GM12878 (cell line): Measurements from ENCODE around the gene PRRG4. TPM values are rescaled to one million over a fixed set of nuclear protein-coding genes. Genes with fewer than 3 reads are reported as not detected.

ENCODE experiments used
- ATAC-seq: fragments of 200-7000 bp; cut with Tn5 transposase; 3 replicates; pipeline ENCODE4 v1.9.1; 2020; ENCODE audit warnings: mild to moderate bottlenecking, moderate library complexity
- BruUV-seq: library from RNA; stranded (reverse); fragments of 400-500 nt; replicated peaks from 2 replicates; lab custom pipeline; 2021; lab: Mats Ljungman, UMichigan
- CTCF ChIA-PET: fragments of 300-600 bp; sonication (Branson Sonifier 250); formaldehyde crosslinking; extraction: SDS; loops from one replicate; lab custom pipeline; 2021; ENCODE audit warnings: inconsistent platforms; lab: Yijun Ruan, JAX
- POLR2A ChIA-PET: fragments of 350-600 bp; formaldehyde crosslinking; extraction: SDS; loops from one replicate; lab custom pipeline; 2021; ENCODE audit warnings: inconsistent platforms; lab: Charles Lee
- RAD21 ChIA-PET: fragments of 300-600 bp; sonication (Branson Sonifier 250); formaldehyde crosslinking; loops from one replicate; lab custom pipeline; 2023; ENCODE audit warnings: antibody characterized with exemption; ENCODE audit not compliant: unreplicated experiment; lab: Charles Lee
- SMC1A ChIA-PET: fragments of 300-600 bp; sonication (Branson Sonifier 250); formaldehyde crosslinking; loops from one replicate; lab custom pipeline; 2023; ENCODE audit not compliant: unreplicated experiment, uncharacterized antibody; lab: Charles Lee
- DNase-seq: peaks from one replicate; pipeline ENCODE4 v3.0.0-alpha.2; 2011; ENCODE audit warnings: low read depth, low spot score
- FAIRE-seq: peaks from 3 replicates; lab custom pipeline; 2011; peaks lifted over from hg19 to GRCh38; lab: Jason Lieb, UNC
- H2AFZ ChIP-seq: 2 replicates; pipeline ENCODE4 v1.6.0; 2011; ENCODE audit warnings: low read depth, low read length, control low read depth; ENCODE audit not compliant: control insufficient read depth
- H3K27ac ChIP-seq: 2 replicates; pipeline ENCODE4 v1.5.1; 2011; ENCODE audit warnings: control low read depth; ENCODE audit not compliant: control insufficient read depth, insufficient read depth
- H3K27me3 ChIP-seq, 2 experiments: replicated peaks in 1 of 2; 2 replicates each; pipeline versions ENCODE4 v1.6.0 to v1.6.1; 2011; ENCODE audit warnings: low read length in 1 of 2; ENCODE audit not compliant: control insufficient read depth in 2 of 2, insufficient read depth in 2 of 2
- H3K36me3 ChIP-seq, 2 experiments: 2 replicates each; pipeline ENCODE4 v1.5.1; 2011; ENCODE audit warnings: low read length in 1 of 2; ENCODE audit not compliant: control insufficient read depth in 2 of 2, insufficient read depth in 2 of 2
- H3K4me1 ChIP-seq: 2 replicates; pipeline ENCODE4 v1.6.1; 2011; ENCODE audit warnings: mild to moderate bottlenecking, low read length, moderate library complexity, mixed read lengths; ENCODE audit not compliant: control insufficient read depth, insufficient read depth
- H3K4me2 ChIP-seq: 2 replicates; pipeline ENCODE4 v1.6.0; 2011; ENCODE audit warnings: control low read depth; ENCODE audit not compliant: control insufficient read depth, insufficient read depth
- H3K4me3 ChIP-seq: fragments of 200-600 bp; sonication (generic); 2 replicates; pipeline ENCODE4 v1.5.1; 2016
- H3K79me2 ChIP-seq: 2 replicates; pipeline ENCODE4 v1.6.0; 2011; ENCODE audit warnings: low read length; ENCODE audit not compliant: control insufficient read depth, insufficient read depth
- H3K9ac ChIP-seq: 2 replicates; pipeline ENCODE4 v1.8.0; 2011; ENCODE audit warnings: low read length, control low read depth, mixed read lengths; ENCODE audit not compliant: control insufficient read depth, insufficient read depth
- H3K9me3 ChIP-seq: replicated peaks from 3 replicates; pipeline ENCODE4 v1.5.1; 2011; ENCODE audit warnings: mild to moderate bottlenecking, low read length; ENCODE audit not compliant: control insufficient read depth, insufficient read depth
- H4K20me1 ChIP-seq: 2 replicates; pipeline ENCODE4 v1.6.0; 2011; ENCODE audit not compliant: control insufficient read depth, insufficient read depth
- ATF7 ChIP-seq: fragments of 450-650 bp; IDR thresholded peaks from 2 replicates; pipeline ENCODE4 v1.6.1; 2016; ENCODE audit warnings: low read depth, mild to moderate bottlenecking
- CBFB ChIP-seq: IDR thresholded peaks from 2 replicates; pipeline ENCODE4 v1.6.1; 2016; ENCODE audit warnings: antibody characterized with exemption, low read depth
- IKZF1 ChIP-seq: fragments of 450-650 bp; conservative IDR thresholded peaks from 2 replicates; pipeline ENCODE4 v1.6.1; 2017; ENCODE audit warnings: antibody characterized with exemption, mild to moderate bottlenecking
- IKZF2 ChIP-seq, 2 experiments: fragments of 450-650 bp; IDR thresholded peaks; 2 replicates each; pipeline ENCODE4 v1.6.1; 2017; ENCODE audit warnings: mild to moderate bottlenecking in 2 of 2, moderate library complexity in 2 of 2
- KAT2A ChIP-seq: conservative IDR thresholded peaks from 2 replicates; pipeline ENCODE4 v1.6.1; 2011; ENCODE audit warnings: low read depth, low read length; ENCODE audit not compliant: control insufficient read depth
- MTA2 ChIP-seq: fragments of 450-650 bp; IDR thresholded peaks from 2 replicates; pipeline ENCODE4 v1.6.1; 2016; ENCODE audit warnings: low read depth, mild to moderate bottlenecking, moderate library complexity
- PAX5 ChIP-seq: IDR thresholded peaks from 2 replicates; pipeline ENCODE4 v1.6.1; 2011; ENCODE audit warnings: low read depth, low read length, borderline replicate concordance
- POU2F2 ChIP-seq: IDR thresholded peaks from 3 replicates; pipeline ENCODE4 v1.6.1; 2011; ENCODE audit warnings: low read depth, mild to moderate bottlenecking, low read length, borderline replicate concordance
- SUZ12 ChIP-seq: fragments of 200-600 bp; sonication (generic); IDR thresholded peaks from one replicate; pipeline ENCODE4 v1.6.1; 2018; ENCODE audit warnings: antibody characterized with exemption, mild to moderate bottlenecking; ENCODE audit not compliant: unreplicated experiment
- TARDBP ChIP-seq: IDR thresholded peaks from 2 replicates; pipeline ENCODE4 v1.6.1; 2016; ENCODE audit warnings: borderline replicate concordance
- ZNF217 ChIP-seq: fragments of 450-650 bp; IDR thresholded peaks from 2 replicates; pipeline ENCODE4 v1.6.1; 2017; ENCODE audit warnings: antibody characterized with exemption, mild to moderate bottlenecking
- ZNF24 ChIP-seq: fragments of 450-650 bp; IDR thresholded peaks from 2 replicates; pipeline ENCODE4 v1.6.1; 2017; ENCODE audit warnings: antibody characterized with exemption, mild to moderate bottlenecking
- ZNF622 ChIP-seq: fragments of 450-650 bp; IDR thresholded peaks from 2 replicates; pipeline ENCODE4 v1.6.1; 2017; ENCODE audit warnings: mild to moderate bottlenecking, inconsistent platforms
- WGBS: methylation state at CpG from one replicate; pipeline ENCODE4 v1.1.6; 2016; ENCODE audit warnings: low lambda C conversion rate; ENCODE audit not compliant: insufficient replicate concordance, insufficient coverage; ENCODE audit errors: missing lambda C conversion rate; 5-methylcytosine and 5-hydroxymethylcytosine counted together
- in situ Hi-C: fragments of 300-500 bp; cut with MboI; formaldehyde crosslinking; loops from 9 replicates; pipeline ENCODE4 v1.14.3; 2018; ENCODE audit warnings: mixed read lengths
- intact Hi-C: fragments of 100-400 bp; cut with micrococcal nuclease; formaldehyde crosslinking; loops from one replicate; pipeline ENCODE4 v1.14.2; 2022; ENCODE audit not compliant: unreplicated experiment
- polyA plus RNA-seq, 11 experiments: library from polyadenylated mRNA; depleted of rRNA in 4 of 11; unstranded in 6 of 11; stranded (reverse) in 5 of 11; fragments of >200 nt; fragmentation: Nextera tagmentation in 4 of 11; fragmentation: Illumina TruSeq in 1 of 11; extraction: Ambion mirVana in 4 of 11; extraction: Trizol in 1 of 11; gene quantifications; 1 replicate in 1 of 11; 2 replicates in 10 of 11; pipeline versions ENCODE4 v1.2.1 to v1.2.3, GENCODE V29; 2011 to 2016; ENCODE audit warnings: inconsistent platforms in 2 of 11, missing spikeins in 2 of 11, low read depth in 1 of 11
- total RNA-seq, 4 experiments: library from RNA; depleted of rRNA in 3 of 4; stranded (reverse); fragments of >200 nt in 3 of 4; fragmentation: Illumina TruSeq in 1 of 4; extraction: Trizol in 1 of 4; gene quantifications; 2 replicates each; pipeline versions ENCODE4 v1.2.1 to v1.2.3, GENCODE V29; 2013 to 2021
- TF ChIP-seq, protein P1 (sequence below): fragments of 450-650 bp; IDR thresholded peaks from 2 replicates; pipeline ENCODE4 v1.6.1; 2016; ENCODE audit warnings: mild to moderate bottlenecking
- TF ChIP-seq, protein P2 (sequence below): fragments of 450-650 bp; IDR thresholded peaks from 2 replicates; pipeline ENCODE4 v1.6.1; 2016; ENCODE audit warnings: mild to moderate bottlenecking
- TF ChIP-seq, protein P3 (sequence below): fragments of 450-650 bp; conservative IDR thresholded peaks from 2 replicates; pipeline ENCODE4 v1.6.1; 2017; ENCODE audit warnings: mild to moderate bottlenecking, moderate library complexity
- TF ChIP-seq, protein P4 (sequence below): fragments of 450-650 bp; IDR thresholded peaks from 2 replicates; pipeline ENCODE4 v1.6.1; 2017; ENCODE audit warnings: mild to moderate bottlenecking, low read depth, inconsistent platforms; ENCODE audit not compliant: poor library complexity, severe bottlenecking

The PRRG4 gene
- total and polyA plus RNA-seq, 10 of the 15 experiments (the other 5 are each of a cell fraction or from before 2014, with no cell fraction given), result 0.55 to 4.9 (median 1.9) TPM

DNA sequence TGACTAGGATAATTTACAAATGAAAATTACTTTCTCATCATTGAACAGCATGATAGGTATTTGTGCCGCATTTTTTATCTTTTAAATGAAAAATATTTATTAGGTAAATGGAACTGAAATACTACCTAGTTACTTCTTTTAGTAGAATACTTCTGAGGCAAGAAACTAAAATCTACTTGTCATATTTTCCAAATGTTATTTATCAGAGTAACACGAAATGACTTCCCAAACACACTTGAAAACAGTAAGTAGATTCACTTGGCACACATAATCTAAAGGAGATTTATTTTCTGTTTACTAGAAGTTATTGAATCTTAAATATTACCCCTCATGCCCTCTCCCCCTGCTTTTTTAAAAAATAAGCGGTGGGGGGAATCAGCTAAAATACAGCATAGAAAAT, 65.2 kb downstream of the PRRG4 start (continued):
- TF ChIP-seq KAT2A (no peak), SUZ12 (no peak), POU2F2 (no peak), TARDBP (no peak), ZNF622 (no peak)

DNA sequence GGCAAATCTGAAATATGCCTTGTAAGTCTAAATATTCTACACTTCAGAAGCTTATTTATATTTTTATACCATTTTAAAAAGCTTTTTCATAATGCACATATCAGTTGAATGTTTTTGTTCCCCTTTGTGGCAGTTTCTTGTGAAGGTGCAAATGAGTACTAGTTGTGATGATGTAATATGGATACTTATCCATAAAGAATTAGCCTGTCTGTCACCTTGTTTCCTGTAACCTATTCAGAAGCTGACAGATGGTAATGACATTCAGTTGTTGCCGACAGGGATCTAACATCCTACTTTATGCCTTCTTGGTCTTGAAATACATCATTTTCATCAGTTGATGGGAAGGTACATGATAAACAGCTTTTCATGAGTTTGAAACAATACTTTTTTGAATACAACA, 65.7 kb downstream of the PRRG4 start:
- Histone ChIP-seq H3K4me2 (peak overlapping the region; percentile 73), H3K79me2 (peaks cover 72% of the 10 kb centered on the region), H3K9ac (no peak overlapping the region), H3K36me3 (peaks cover 0 to 3% of the 10 kb centered on the region in 2 experiments; a peak in 1 of 4 replicates), H2AFZ (no peak overlapping the region), H3K27me3 (no peaks in the 10 kb centered on the region), H3K9me3 (no peaks in the 10 kb centered on the region), H4K20me1 (no peaks in the 10 kb centered on the region), H3K4me3 (peak overlapping the region; percentile 91; the same call in 1 of the 2 replicates), H3K27ac (peak overlapping the region; percentile 20; the same call in 1 of the 2 replicates), H3K4me1 (peaks cover 22% of the 10 kb centered on the region)
- in situ Hi-C loops, result no loop called here
- intact Hi-C loops, result loop anchor here (10.0 kb wide), 1 partner anchor 359 kb away; the partner anchor contains the start of gene HIPK3
- SMC1A ChIA-PET, result interaction anchor here (0.7 to 7.4 kb wide), 16 partner anchors 10 to 168 kb away, joined by 3 to 47 read pairs (median 5); no protein-coding TSS in a partner anchor
- no peak for DNase-seq
- 100% methylated on average over 1 of the region's 1 CpG for WGBS
- CTCF ChIA-PET, result interaction anchor here (1.0 to 6.3 kb wide), 8 partner anchors 9 to 169 kb away, joined by 3 to 41 read pairs (median 7); no protein-coding TSS in a partner anchor
- BruUV-seq, result no TSS peak
- no peak for ATAC-seq
- RAD21 ChIA-PET, result interaction anchor here (0.8 to 2.3 kb wide), 9 partner anchors 44 to 170 kb away, joined by 3 to 12 read pairs (median 5); partner anchors contain the start of gene PRRG4
- POLR2A ChIA-PET, result interaction anchor here (0.5 to 1.4 kb wide), 5 partner anchors 9 to 168 kb away, joined by 3 to 6 read pairs (median 4); no protein-coding TSS in a partner anchor
- no peak for FAIRE-seq
- TF ChIP-seq, protein P1, sequence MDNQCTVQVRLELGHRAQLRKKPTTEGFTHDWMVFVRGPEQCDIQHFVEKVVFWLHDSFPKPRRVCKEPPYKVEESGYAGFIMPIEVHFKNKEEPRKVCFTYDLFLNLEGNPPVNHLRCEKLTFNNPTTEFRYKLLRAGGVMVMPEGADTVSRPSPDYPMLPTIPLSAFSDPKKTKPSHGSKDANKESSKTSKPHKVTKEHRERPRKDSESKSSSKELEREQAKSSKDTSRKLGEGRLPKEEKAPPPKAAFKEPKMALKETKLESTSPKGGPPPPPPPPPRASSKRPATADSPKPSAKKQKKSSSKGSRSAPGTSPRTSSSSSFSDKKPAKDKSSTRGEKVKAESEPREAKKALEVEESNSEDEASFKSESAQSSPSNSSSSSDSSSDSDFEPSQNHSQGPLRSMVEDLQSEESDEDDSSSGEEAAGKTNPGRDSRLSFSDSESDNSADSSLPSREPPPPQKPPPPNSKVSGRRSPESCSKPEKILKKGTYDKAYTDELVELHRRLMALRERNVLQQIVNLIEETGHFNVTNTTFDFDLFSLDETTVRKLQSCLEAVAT, result no peak
- TF ChIP-seq, protein P2, sequence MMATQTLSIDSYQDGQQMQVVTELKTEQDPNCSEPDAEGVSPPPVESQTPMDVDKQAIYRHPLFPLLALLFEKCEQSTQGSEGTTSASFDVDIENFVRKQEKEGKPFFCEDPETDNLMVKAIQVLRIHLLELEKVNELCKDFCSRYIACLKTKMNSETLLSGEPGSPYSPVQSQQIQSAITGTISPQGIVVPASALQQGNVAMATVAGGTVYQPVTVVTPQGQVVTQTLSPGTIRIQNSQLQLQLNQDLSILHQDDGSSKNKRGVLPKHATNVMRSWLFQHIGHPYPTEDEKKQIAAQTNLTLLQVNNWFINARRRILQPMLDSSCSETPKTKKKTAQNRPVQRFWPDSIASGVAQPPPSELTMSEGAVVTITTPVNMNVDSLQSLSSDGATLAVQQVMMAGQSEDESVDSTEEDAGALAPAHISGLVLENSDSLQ, result peak; percentile 83
- TF ChIP-seq ZNF217 (no peak), PAX5 (no peak), IKZF1 (peak; percentile 60; the same call in 1 of the 2 replicates), ZNF24 (no peak), CBFB (no peak), IKZF2 (IDR thresholded peaks at IDR 0.05) (peak; percentile 46 to 55; a peak in 2 of 4 replicates), MTA2 (peak; percentile 38; the same call in 1 of the 2 replicates), ATF7 (peak; percentile 86)
- TF ChIP-seq, protein P3, sequence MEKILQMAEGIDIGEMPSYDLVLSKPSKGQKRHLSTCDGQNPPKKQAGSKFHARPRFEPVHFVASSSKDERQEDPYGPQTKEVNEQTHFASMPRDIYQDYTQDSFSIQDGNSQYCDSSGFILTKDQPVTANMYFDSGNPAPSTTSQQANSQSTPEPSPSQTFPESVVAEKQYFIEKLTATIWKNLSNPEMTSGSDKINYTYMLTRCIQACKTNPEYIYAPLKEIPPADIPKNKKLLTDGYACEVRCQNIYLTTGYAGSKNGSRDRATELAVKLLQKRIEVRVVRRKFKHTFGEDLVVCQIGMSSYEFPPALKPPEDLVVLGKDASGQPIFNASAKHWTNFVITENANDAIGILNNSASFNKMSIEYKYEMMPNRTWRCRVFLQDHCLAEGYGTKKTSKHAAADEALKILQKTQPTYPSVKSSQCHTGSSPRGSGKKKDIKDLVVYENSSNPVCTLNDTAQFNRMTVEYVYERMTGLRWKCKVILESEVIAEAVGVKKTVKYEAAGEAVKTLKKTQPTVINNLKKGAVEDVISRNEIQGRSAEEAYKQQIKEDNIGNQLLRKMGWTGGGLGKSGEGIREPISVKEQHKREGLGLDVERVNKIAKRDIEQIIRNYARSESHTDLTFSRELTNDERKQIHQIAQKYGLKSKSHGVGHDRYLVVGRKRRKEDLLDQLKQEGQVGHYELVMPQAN, result no peak
- TF ChIP-seq, protein P4, sequence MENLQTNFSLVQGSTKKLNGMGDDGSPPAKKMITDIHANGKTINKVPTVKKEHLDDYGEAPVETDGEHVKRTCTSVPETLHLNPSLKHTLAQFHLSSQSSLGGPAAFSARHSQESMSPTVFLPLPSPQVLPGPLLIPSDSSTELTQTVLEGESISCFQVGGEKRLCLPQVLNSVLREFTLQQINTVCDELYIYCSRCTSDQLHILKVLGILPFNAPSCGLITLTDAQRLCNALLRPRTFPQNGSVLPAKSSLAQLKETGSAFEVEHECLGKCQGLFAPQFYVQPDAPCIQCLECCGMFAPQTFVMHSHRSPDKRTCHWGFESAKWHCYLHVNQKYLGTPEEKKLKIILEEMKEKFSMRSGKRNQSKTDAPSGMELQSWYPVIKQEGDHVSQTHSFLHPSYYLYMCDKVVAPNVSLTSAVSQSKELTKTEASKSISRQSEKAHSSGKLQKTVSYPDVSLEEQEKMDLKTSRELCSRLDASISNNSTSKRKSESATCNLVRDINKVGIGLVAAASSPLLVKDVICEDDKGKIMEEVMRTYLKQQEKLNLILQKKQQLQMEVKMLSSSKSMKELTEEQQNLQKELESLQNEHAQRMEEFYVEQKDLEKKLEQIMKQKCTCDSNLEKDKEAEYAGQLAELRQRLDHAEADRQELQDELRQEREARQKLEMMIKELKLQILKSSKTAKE, result peak; percentile 47
